Testis (tissue), 2 donors: Measurements from ENCODE around the gene MED26.

Experiments
- CTCF ChIP-seq, 3 experiments: fragments of 450-650 bp in 2 of 3; fragments of 200-600 bp in 1 of 3; sonication (generic) in 1 of 3; IDR thresholded peaks; one replicate each; pipeline ENCODE4 v1.5.1; 2016 to 2019; ENCODE audit warnings: antibody characterized with exemption in 3 of 3, mild to moderate bottlenecking in 2 of 3, moderate library complexity in 1 of 3
- POLR2A ChIP-seq: fragments of 450-650 bp; IDR thresholded peaks from one replicate; pipeline ENCODE4 v1.6.1; 2017; ENCODE audit warnings: antibody characterized with exemption, mild to moderate bottlenecking, moderate library complexity

- TF ChIP-seq CTCF (IDR thresholded peaks at IDR 0.05) (no peak), POLR2A (no peak)
These were observed 19.7 kb downstream of the MED26 start for GRCh38 chr19:16608290-16608739.
